Activated CD4-positive, alpha-beta T cell treated with anti-CD3 and anti-CD28 coated beads for 48 hours (primary cell): ENCODE data around the gene DNAH9.
"Not testable (repeated sequence)": the region's sequence is repeated elsewhere in the genome, so short reads cannot be mapped to it uniquely, and the experiment has no call there.

Source experiments
- DNase-seq: peaks from one replicate; pipeline ENCODE4 v3.0.0-alpha.2; 2020

DNAH9 gene

DNA sequence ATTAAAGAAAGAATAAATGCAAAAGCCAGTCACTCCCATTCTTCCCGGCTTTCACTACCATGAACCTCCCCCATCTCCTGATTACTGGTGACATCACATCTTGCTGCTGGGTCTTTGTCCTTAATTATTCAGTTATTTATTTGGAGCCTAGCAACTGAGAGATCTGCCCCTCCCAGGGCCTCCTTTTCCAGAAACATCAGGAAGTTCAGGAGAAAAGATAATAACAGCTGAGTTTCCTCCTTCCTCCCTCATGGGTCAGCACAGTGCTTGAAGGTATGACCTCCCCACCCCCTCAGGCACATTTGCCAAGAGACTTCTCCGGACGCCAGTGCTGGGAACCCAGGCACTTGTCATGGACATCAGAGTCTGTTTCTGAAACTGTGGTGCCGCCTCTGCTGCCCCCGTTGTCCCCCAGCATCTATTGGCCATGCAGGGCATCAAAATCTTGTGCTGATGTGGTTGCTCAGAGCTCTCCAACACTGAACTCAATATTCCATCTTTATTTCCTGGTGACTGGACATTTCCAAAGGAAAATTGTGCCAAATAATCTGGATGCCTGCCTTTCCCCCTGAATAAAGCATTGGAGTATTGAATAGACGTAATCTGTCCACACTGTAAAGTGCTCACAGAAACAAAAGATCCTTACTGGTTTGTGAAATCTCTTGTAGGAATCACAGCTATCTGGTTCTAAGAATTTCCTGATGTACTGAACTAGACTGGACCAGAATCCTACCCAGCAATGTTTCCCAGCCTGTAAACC, 327.2 kb downstream of the DNAH9 start:
- DNase-seq: no peak

DNA sequence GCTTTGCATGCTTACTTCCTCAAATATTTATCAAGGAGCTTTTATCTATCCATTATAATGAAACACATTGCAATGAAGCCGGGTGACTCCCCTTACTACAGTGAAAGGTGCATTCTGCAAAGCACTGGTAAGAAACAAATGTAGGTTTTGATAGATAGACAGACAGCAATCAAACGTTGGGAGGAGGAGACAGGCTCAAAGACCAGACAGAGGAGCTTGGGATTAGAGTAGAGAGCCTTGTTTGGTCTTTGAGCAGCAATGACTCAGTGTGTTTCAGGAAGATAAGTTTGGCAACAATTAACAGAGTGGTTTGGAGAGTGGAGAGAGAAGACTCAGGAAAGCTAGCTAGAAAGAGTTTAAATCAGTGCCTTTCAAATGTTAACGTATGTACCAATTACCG, 330.2 kb downstream of the DNAH9 start:
- DNase-seq: no peak

DNA sequence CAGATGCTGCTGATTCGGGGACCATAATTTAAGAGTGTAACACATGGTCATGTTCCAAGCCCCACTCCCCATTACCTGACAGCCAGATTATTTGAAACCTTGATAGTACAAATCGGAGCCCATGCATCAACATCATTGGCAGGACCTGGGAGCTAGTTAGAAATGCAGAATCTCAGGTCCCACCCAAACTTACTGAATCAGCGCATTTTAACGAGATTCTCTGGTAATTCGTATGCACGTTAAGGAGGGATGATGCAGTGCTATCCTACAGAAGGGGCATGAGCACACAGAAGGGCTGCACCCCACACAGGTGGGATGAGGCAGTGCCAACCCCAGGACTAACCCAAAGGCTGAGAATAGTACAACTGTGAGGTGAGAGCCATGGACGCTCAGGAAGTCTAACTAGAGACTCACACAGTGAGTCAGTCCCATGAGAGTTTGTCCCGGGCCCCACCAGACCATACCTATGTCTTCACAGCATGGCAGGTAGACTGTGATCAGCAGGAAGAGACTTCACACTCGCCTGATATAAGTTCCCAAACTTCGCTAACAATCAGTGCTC, 334.1 kb downstream of the DNAH9 start:
- no peak for DNase-seq

DNA sequence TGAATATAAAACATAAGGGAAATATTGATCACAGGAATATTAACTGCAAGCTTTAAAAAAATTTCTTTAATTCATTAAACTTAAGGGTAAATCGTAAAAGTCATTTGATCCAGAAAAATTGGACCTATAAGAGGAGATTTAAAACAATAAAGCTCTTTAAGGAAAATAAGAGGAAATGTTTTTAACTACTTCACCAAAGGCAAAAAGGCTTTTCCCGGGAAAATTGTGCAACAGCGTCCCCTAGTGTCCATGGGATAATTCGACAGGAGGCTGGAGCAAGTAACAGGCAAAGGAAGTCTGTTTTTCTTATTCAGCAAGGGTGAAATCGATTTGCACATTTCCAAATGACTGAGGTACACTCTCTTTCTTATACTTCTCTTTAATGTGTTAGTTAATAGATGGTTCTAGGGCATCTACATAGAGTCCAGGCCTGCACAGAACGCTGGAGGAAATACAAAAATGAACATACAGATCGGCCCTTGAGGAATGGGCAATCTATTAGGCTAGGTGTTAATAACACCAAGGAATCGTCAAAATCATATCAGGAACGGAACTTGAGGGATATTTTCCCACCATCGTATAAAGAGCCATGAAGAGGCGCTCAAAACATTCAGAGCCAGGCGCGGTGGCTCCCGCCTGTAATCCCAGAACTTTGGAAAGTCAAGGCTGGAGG, 337.6 kb downstream of the DNAH9 start:
- peak; percentile 51 for DNase-seq

DNA sequence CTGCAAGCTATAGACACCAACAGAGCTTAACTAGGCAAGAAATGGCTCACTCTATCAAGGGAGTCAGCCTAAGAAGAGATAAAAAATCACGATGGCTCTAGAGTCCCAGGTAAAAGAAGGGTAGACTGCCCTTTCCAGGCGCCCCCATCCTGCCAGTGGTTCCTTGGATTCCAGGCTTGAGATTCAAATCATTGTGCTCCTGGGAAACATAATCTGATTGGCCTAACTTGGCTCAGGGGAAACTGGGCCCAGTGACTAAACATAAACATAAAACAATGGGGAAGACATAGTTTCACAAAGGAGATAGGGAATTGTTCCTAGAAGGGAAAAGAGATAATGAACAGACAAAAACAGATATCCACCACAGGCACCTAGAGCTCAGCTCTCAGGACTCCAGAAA, 342.6 kb downstream of the DNAH9 start:
- DNase-seq: no peak

DNA sequence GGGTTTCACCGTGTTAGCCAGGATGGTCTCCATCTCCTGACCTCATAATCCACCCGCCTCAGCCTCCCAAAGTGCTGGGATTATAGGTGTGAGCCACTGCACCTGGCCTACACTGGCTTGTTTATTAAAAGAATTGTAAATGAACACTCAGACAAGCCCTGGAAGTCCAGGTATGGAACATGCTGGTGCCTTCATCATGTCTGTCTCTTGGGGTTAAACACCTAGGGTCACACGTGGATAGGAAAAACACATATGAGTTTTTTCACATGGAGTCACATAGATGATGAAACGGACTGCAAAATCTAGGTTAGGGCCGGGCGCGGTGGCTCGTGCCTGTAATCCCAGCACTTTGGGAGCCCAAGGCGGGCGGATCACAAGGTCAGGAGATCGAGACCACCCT, 344.8 kb downstream of the DNAH9 start:
- not testable (repeated sequence) for DNase-seq

DNA sequence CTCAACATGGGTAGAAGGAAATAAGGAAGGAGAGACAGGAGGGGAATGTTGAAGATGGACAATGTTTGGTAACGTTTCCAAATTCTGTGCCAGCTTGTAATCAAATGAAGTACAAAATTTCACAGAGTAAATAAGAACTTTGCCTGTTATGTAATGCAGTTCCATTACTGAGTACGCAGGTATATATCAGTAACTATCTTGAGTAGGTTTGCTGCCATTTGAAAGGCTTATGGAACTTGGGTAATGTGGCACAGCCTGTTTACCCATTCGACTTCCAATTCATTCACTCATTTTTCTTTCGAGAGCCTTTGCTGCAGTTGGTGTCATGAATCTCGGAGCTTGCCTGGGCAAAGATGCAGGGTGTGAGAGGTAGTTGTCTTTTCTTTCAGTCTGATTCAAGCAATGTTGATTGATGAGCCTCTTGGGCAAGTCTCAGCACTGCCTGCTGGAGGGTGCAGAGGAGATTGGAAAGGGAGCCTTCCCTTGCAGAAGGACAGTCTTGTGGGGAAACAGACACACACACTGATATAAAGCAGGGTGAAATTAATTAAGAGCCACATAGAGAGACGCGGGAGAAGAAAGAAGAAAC, 345.6 kb downstream of the DNAH9 start:
- no peak for DNase-seq

DNA sequence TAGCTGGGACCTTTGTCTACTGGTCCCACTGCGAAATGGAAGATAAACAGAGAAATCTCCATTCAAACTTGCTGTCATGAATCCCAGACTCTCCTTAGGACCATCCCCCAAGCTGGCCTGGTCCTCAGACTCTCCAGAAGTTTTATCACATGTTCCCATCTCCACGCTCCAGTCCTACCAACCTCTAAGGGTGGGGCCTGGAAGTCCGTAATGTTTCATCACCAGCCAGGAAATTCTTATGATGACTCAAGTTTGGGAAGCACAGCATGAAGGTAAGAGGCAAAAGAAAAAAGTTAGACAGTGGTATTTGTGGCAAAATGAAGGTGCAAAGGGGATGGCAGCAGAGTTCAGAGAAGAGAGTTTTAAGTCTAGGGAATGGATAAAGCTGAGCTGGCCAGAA, 346.3 kb downstream of the DNAH9 start:
- DNase-seq: no peak

DNA sequence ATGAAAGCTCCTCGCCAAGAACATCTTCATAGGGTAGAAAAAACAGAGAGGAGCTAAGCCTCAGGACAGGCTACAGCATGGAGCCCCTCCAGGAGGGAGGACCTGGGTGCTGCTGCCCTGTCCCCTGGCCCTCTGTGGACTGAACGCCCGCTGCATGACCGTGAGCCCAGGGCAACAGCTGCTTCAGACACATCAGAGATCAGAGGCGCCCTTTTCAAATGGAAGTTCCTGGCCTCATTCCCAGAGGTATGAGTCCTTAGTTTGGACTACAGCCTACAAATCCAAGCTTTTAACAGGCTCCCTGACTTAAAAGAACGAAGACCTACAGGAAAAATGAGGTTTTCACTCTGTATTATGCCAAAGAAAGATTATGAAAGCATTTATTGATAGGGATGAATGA, 350.5 kb downstream of the DNAH9 start:
- DNase-seq: no peak

DNA sequence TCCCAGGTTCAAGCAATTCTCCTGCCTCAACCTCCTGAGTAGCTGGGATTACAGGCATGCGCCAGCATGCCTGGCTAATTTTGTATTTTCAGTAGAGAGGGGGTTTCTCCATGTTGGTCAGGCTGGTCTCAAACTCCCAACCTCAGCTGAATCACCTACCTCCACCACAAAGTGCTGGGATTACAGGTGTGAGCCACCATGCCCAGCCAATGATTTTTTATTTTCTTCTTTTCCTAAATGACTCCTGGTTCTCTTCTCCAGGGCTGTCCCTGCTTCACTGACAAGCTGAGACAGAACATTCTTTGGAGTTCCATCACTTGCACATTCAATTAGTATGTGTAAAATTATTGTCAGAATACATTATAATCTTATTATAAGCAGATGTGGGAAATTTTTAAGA, 351.3 kb downstream of the DNAH9 start:
- DNase-seq: not testable (repeated sequence)

DNA sequence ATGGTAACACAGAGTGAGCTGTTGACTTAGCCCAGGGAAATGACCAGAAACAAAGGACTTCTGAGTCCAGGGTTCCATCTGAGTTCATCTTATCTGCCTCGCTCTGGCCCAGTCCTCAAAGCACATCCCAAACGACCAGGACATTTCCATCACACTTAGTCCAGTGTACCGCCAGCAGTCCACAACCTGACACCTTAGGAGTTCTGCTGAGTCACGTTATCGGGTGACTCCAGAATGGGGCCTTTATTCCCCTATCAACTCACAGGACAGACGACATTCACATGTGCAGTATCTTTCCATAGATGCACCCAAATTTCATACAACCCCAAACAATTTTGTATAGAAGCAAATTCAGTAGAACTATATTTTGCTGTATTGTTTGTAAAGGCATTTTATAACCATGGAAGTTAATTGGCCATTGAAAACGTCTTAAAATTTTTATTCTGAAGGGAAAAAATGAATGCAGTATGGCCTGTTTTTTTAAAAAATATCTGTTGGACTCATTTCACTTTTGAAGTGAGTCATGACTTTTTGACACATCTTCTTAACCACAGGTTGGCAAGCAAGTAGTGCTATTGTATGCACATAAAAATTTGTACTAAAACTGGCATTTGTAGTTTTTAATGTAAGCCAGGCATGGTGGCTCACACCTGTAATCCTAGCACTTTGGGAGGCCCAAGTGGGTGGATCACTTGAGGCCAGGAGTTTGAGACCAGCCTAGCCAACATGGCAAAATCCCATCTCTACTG, 352.7 kb downstream of the DNAH9 start:
- no peak for DNase-seq

DNA sequence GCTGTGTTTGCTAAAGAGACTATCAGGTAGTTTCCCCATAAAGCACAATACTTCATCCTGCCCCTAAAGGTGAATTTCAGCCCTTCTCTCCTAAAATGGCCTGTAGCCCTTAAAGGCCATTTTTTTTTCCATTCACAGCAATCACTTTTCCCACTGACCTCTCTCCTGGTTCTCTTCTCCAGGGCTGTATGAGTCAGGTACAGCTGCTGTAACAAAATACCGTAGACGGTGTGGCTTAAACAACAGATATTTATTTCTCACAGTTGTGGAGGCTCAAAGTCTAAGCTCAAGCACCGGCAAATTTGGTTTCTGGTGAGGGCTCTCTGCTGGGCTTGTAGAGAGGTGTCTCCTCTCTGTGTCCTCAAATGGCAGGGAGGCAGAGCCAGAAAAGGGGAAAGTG, 354.3 kb downstream of the DNAH9 start:
- DNase-seq: no peak

DNA sequence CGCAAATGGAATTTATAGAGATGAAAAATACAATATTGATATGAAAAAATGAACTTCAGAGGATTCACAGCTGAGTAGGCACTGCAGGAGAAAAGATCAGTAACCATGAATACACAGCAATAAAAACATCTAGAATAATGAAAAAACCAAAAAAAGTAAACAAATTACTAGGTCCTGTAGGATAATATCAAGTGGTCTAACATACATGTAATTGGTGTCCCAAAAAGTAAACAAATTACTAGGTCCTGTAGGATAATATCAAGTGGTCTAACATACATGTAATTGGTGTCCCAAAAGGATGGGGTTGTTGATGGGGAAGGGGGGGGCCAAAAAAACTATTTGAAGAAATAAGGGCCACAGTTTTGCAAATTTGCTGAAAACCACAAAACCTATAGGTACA, 355.7 kb downstream of the DNAH9 start:
- no peak for DNase-seq

DNA sequence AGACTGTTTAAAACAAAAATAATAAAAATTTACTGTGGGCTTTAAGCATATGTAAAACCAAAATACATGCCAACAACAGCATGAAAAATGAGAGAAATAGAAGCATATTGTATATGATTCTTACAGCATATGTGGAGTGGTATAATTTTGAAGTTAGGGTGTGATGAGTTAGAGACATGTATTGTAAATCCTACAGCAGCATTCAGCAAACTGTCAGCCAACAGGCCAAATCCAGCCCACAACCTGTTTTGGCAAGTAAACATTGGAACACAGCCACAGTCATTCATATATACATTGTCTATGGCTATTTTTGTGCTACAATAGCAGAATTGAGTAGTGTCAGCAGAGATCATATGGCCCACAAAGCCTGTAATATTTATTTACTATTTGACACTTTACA, 356.7 kb downstream of the DNAH9 start:
- no peak for DNase-seq

DNA sequence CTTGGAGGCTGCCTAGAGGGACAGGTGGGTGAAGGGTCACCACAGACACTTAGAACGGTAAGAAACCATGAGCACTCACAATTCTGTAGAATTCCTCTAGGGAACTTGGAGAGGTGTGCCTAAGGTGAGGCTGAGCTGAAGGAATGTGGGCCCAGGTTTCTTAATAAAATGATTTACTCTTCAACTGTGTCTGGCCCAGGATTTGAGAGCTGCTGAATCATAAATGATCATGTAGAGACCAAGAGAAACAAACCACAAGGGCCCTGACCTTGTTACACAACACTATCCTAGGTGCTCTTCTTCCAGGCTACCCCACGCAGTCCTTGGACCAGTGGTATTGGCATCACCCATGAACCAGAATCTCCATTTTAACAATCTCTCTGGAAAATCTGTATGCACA, 371.3 kb downstream of the DNAH9 start:
- DNase-seq: no peak

DNA sequence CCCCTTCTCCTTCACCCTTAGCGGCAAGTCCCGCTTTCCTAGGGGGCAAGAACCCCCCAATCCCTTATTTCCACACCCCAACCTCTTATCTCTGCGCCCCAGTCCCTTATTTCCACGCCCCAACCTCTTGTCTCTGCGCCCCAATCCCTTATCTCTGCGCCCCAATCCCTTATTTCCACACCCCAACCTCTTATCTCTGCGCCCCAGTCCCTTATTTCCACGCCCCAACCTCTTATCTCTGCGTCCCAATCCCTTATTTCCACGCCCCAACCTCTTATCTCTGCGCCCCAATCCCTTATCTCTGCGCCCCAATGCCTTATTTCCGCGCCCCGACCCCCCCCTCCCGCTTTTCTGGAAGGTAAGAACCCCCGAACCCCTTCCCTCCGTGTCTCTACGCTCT, 374.5 kb downstream of the DNAH9 start:
- DNase-seq: not testable (repeated sequence)

DNA sequence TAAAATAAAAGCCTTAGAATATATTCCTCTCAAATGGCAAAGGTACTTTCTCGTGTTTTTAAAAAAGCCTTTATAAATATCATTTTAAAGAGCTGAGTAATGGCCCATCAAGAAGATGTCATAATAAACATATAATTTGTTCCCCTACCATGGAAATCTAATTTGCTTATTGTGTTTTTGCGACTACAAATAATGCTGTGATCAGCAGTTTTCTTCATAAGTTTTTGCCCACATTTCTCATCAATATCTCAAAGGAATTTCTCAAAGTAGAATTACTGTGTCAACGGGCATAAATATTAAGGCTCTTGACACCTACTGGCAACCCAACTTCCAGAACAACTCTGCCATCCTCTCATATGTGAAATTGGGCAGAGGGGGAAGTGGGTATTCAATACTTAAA, 381.5 kb downstream of the DNAH9 start:
- no peak for DNase-seq

DNA sequence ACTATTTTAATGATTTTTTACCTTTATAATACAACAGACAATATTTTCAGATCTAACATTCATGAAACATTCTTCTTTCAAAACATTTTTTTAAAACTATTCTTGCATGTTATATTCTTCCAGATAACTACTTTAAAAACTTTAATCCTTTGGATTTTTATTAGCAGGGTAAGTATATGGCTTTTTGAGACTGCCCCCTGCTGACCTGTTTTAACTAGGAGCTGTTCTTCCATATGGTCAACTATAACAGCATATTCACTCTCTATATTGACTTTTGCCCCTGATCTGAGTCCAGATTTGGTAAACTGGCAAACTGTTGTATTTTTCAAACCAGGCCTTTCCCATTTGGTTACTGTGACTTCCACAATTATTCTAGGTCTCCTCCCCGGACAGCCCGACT, 382.5 kb downstream of the DNAH9 start:
- DNase-seq: no peak

DNA sequence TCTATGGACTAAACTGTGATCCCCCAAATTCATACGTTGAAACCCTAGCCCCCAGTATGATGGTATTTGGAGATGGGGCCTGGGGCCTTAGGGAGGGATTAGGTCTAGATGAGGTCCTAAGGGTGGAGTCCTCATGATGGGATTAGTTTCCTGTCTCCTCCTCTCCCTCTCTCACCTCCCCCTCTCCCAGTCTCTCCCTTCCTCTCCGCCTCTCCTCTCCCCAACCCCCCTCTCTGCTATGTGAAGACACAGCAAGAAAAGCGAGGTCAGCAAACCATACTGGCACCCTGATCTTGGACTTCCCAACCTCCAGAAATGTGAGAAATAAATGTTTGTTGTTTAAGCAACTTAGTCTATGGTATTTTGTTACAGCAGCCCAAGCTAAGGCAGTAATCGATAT, 383.6 kb downstream of the DNAH9 start:
- no peak for DNase-seq

DNA sequence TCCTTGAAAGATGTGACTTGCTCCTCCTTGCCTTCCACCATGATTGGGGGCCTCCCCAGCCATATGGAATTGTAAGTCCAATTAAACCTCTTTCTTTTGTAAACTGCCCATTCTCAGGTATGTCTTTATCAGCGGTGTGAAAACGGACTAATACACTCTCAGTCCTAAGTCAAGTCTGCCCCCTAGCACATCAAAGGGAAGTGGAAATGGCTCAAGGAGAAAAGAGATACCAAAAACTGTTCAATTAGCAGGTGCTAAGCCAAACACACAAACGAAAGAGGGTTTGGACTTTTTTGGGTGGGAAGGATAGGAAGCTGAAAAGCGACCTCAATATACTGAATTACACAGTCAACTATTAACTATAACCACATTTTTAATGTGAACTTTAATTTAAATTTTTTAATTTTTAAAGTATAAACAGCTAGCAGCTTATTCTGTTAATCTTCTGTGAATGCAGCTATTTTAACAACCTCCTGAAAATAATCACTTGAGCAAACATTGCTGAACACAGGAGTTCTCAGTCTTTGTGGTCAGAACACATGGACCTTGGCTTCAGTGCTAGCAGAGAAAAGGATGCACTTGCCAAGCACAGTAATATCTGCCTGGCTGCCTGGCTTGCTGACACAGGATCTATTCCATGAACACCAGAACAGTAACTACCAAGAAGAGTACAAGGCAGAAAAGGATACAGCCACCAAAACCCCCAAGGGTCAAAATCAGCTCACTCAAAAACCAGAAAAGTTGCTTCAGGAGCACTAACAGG, 388.1 kb downstream of the DNAH9 start:
- DNase-seq: no peak

DNA sequence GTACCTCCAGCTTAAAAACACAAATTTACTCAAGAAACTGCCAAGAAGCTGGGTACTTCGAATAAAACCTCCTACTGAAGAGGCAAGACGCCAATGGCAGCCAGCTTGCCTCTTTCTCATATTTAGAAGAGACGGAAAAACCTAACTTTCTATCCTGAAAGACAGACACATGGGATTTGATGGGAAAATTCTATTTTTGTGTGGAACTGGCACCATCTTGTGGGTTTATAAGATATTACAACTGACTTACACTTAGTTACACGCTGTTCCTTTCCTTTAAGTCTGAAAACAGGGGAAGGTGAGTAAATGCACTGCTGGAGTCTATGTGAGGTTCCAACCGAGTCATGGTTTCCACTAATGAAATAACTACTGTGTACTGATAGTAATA, 388.7 kb downstream of the DNAH9 start:
- no peak for DNase-seq

DNA sequence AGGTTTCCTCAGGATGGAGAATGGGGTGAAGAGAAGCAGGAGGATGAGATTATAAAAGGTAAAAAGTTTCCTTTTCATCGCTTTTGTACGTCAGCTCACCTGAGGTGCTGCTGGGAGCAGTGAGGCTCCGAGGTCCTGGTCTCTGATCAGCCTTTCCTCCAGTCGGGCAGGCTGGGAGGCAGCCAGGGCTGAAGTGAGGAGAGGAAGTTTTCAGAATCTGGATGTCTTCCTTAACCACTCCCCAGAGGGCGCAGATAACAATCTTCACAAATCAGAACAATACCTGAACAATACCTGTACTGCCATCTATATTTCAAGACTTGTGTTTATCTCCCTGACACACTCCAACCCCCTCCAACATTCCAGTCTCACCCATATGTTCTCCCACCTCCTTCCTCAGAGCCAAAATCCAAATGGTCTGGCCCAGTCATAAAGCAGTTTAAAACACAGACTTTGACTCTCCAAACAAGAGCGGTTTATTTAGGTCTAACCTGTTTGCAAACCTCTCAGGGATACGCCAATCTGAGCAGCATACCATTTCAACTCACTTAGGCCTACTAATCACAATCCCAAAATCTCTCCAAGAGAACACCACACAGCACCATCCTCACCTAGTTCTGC, 392.2 kb downstream of the DNAH9 start:
- no peak for DNase-seq
